SK-N-SH (cell line): ENCODE data around the gene STXBP1. TPM values are rescaled to one million over a fixed set of nuclear protein-coding genes. Genes with fewer than 3 reads are reported as not detected.

Source experiments
- CTCF ChIA-PET: fragments of 300-600, 350-600 bp; formaldehyde crosslinking; extraction: SDS; loops from one replicate; lab custom pipeline; 2021; lab: Yijun Ruan, JAX
- POLR2A ChIA-PET: fragments of 350-600 bp; sonication (Branson Sonifier 250); formaldehyde crosslinking; extraction: SDS; loops from one replicate; lab custom pipeline; 2020; ENCODE audit warnings: antibody characterized with exemption, inconsistent platforms; lab: Yijun Ruan, JAX
- DNase-seq: peaks from one replicate; pipeline ENCODE4 v3.0.0; 2012
- H2AFZ ChIP-seq: fragments of 200-600 bp; sonication (generic); 2 replicates; pipeline ENCODE4 v1.8.1; 2016; ENCODE audit warnings: antibody characterized with exemption, mild to moderate bottlenecking, low read depth
- H3F3A ChIP-seq: fragments of 200-600 bp; sonication (generic); replicated peaks from 2 replicates; pipeline ENCODE3; 2016; ENCODE audit warnings: antibody characterized with exemption, mild to moderate bottlenecking; ENCODE audit not compliant: insufficient read depth
- H3K27ac ChIP-seq, 2 experiments: fragments of 200-500 bp in 1 of 2; fragments of 200-600 bp in 1 of 2; sonication (Bioruptor generic) in 1 of 2; sonication (generic), shearing (Covaris generic) in 1 of 2; 2 replicates each; pipeline versions ENCODE4 v1.5.1 to v1.6.1; 2014 to 2016; ENCODE audit warnings: low read depth in 2 of 2, inconsistent platforms in 1 of 2, low read length in 1 of 2, mild to moderate bottlenecking in 1 of 2, mixed read lengths in 1 of 2
- H3K27me3 ChIP-seq: fragments of 200-600 bp; sonication (generic), shearing (Covaris generic); 2 replicates; pipeline ENCODE4 v1.6.1; 2016; ENCODE audit warnings: mixed run types; ENCODE audit not compliant: insufficient read depth
- H3K36me3 ChIP-seq, 2 experiments: fragments of 200-500 bp in 1 of 2; fragments of 200-600 bp in 1 of 2; sonication (Bioruptor generic) in 1 of 2; sonication (generic) in 1 of 2; replicated peaks in 1 of 2; 2 replicates each; pipeline versions ENCODE3 to v1.5.1; 2014 to 2016; ENCODE audit warnings: low read length in 1 of 2, mild to moderate bottlenecking in 1 of 2; ENCODE audit not compliant: insufficient read depth in 2 of 2, control insufficient read depth in 1 of 2
- H3K4me1 ChIP-seq, 2 experiments: fragments of 200-500 bp in 1 of 2; fragments of 200-600 bp in 1 of 2; sonication (Bioruptor generic) in 1 of 2; sonication (generic), shearing (Covaris generic) in 1 of 2; 2 replicates each; pipeline versions ENCODE4 v1.5.1 to v1.6.1; 2014 to 2016; ENCODE audit warnings: low read depth in 1 of 2, low read length in 1 of 2, mixed run types in 1 of 2; ENCODE audit not compliant: insufficient read depth in 2 of 2, control insufficient read depth in 1 of 2
- H3K4me2 ChIP-seq: fragments of 200-600 bp; sonication (generic), shearing (Covaris generic); 2 replicates; pipeline ENCODE4 v1.6.1; 2017; ENCODE audit warnings: mixed run types
- H3K4me3 ChIP-seq, 2 experiments: fragments of 200-500 bp in 1 of 2; fragments of 200-600 bp in 1 of 2; sonication (Bioruptor generic) in 1 of 2; sonication (generic), shearing (Covaris generic) in 1 of 2; 2 replicates each; pipeline versions ENCODE4 v1.5.1 to v1.8.1; 2014 to 2016; ENCODE audit warnings: low read depth in 2 of 2, inconsistent platforms in 1 of 2, low read length in 1 of 2, mild to moderate bottlenecking in 1 of 2, mixed read lengths in 1 of 2, moderate library complexity in 1 of 2
- H3K79me2 ChIP-seq: fragments of 200-600 bp; sonication (generic); 2 replicates; pipeline ENCODE4 v1.8.1; 2017; ENCODE audit warnings: mild to moderate bottlenecking; ENCODE audit not compliant: insufficient read depth
- H3K9ac ChIP-seq: fragments of 200-600 bp; sonication (generic); 2 replicates; pipeline ENCODE4 v1.6.1; 2017; ENCODE audit warnings: mixed run types
- H3K9me2 ChIP-seq: fragments of 200-600 bp; sonication (generic); 2 replicates; pipeline ENCODE4 v1.6.1; 2017; ENCODE audit warnings: mixed run types
- H3K9me3 ChIP-seq: fragments of 200-600 bp; sonication (generic); 2 replicates; pipeline ENCODE4 v1.6.1; 2017; ENCODE audit warnings: mixed run types, mild to moderate bottlenecking, moderate library complexity
- H4K20me1 ChIP-seq: fragments of 200-600 bp; sonication (generic); 2 replicates; pipeline ENCODE4 v1.6.1; 2017; ENCODE audit warnings: mild to moderate bottlenecking, mixed run types; ENCODE audit not compliant: insufficient read depth
- CHD2 ChIP-seq: fragments of 150-350 bp; IDR thresholded peaks from 2 replicates; pipeline ENCODE4 v1.6.1; 2018; ENCODE audit warnings: low read length; ENCODE audit not compliant: partially characterized antibody
- ELF1 ChIP-seq: IDR thresholded peaks from 2 replicates; pipeline ENCODE4 v1.4.0; 2012
- EZH2phosphoT487 ChIP-seq: fragments of 200-600 bp; sonication (generic); IDR thresholded peaks from 2 replicates; pipeline ENCODE4 v1.6.1; 2017; ENCODE audit warnings: low read depth, mixed run types, mild to moderate bottlenecking, antibody characterized with exemption, moderate library complexity, borderline replicate concordance
- FOXJ3 ChIP-seq: sonication (generic); formaldehyde crosslinking; IDR thresholded peaks from 2 replicates; pipeline ENCODE4 v1.5.1; 2020; ENCODE audit warnings: mild to moderate bottlenecking, missing genetic modification reagents
- FOXM1 ChIP-seq: IDR thresholded peaks from 2 replicates; pipeline ENCODE4 v1.4.0; 2012; ENCODE audit warnings: low read depth, mild to moderate bottlenecking
- JUND ChIP-seq: IDR thresholded peaks from 2 replicates; pipeline ENCODE4 v1.4.0; 2012
- MEF2A ChIP-seq: IDR thresholded peaks from 2 replicates; pipeline ENCODE4 v1.4.0; 2012; ENCODE audit warnings: low read depth, borderline replicate concordance
- MXI1 ChIP-seq: IDR thresholded peaks from 2 replicates; pipeline ENCODE4 v1.6.1; 2012; ENCODE audit warnings: mild to moderate bottlenecking, low read depth, low read length, improper control_type of control experiment
- NFIC ChIP-seq: IDR thresholded peaks from 2 replicates; pipeline ENCODE4 v1.4.0; 2012; ENCODE audit warnings: borderline replicate concordance
- NRF1 ChIP-seq: IDR thresholded peaks from 2 replicates; pipeline ENCODE4 v1.6.1; 2012; ENCODE audit warnings: low read depth, mild to moderate bottlenecking, low read length
- POLR2AphosphoS5 ChIP-seq: IDR thresholded peaks from 2 replicates; pipeline ENCODE4 v1.6.1; 2012; ENCODE audit warnings: low read depth, low read length
- RAD21 ChIP-seq: IDR thresholded peaks from 2 replicates; pipeline ENCODE4 v1.6.1; 2012; ENCODE audit warnings: mild to moderate bottlenecking, low read length
- RFX5 ChIP-seq: IDR thresholded peaks from 2 replicates; pipeline ENCODE4 v1.6.1; 2012; ENCODE audit warnings: mild to moderate bottlenecking, improper control_type of control experiment, low read length
- RXRA ChIP-seq: IDR thresholded peaks from 2 replicates; pipeline ENCODE4 v1.4.0; 2012; ENCODE audit warnings: low read depth, mild to moderate bottlenecking, borderline replicate concordance
- SIN3A ChIP-seq: IDR thresholded peaks from 2 replicates; pipeline ENCODE4 v1.6.1; 2012; ENCODE audit warnings: low read depth, mild to moderate bottlenecking, low read length, moderate library complexity, borderline replicate concordance
- TCF12 ChIP-seq: IDR thresholded peaks from 2 replicates; pipeline ENCODE4 v1.4.0; 2012
- TEAD4 ChIP-seq: IDR thresholded peaks from 2 replicates; pipeline ENCODE4 v1.4.0; 2012; ENCODE audit warnings: mild to moderate bottlenecking, borderline replicate concordance; ENCODE audit not compliant: insufficient read depth
- YY1 ChIP-seq: IDR thresholded peaks from 2 replicates; pipeline ENCODE4 v1.4.0; 2012; ENCODE audit warnings: low read depth, mild to moderate bottlenecking
- WGBS: methylation state at CpG from one replicate; pipeline ENCODE4 v1.1.6; 2017; ENCODE audit warnings: low lambda C conversion rate; 5-methylcytosine and 5-hydroxymethylcytosine counted together
- polyA plus RNA-seq, 3 experiments: library from polyadenylated mRNA; depleted of rRNA; stranded (reverse); fragments of >200 nt; gene quantifications; 2 replicates each; pipeline ENCODE4 v1.2.3, GENCODE V29; 2012
- TF ChIP-seq, protein P1 (sequence below): fragments of 150-350 bp; IDR thresholded peaks from 2 replicates; pipeline ENCODE4 v1.6.1; 2016; ENCODE audit warnings: mild to moderate bottlenecking, low read depth, low read length
- TF ChIP-seq, protein P2 (sequence below): fragments of 150-350 bp; IDR thresholded peaks from 2 replicates; pipeline ENCODE4 v1.6.1; 2017; ENCODE audit warnings: antibody characterized with exemption, low read length, low read depth, borderline replicate concordance
- TF ChIP-seq, protein P3 (sequence below): IDR thresholded peaks from 2 replicates; pipeline ENCODE4; 2012
- TF ChIP-seq, protein P4 (sequence below): IDR thresholded peaks from 2 replicates; pipeline ENCODE4 v1.4.0; 2012; ENCODE audit warnings: low read depth, borderline replicate concordance
- TF ChIP-seq, protein P5 (sequence below): fragments of 200-600 bp; sonication (generic); IDR thresholded peaks from 2 replicates; pipeline ENCODE4 v1.6.1; 2017; ENCODE audit warnings: antibody characterized with exemption, mild to moderate bottlenecking, moderate library complexity
- TF ChIP-seq, protein P6 (sequence below): IDR thresholded peaks from 2 replicates; pipeline ENCODE4 v1.4.0; 2012; ENCODE audit warnings: low read depth, borderline replicate concordance

STXBP1 gene
- polyA plus RNA-seq, 1 of the 3 experiments (the other 2 are of a cell fraction) = 44.3 TPM

DNA sequence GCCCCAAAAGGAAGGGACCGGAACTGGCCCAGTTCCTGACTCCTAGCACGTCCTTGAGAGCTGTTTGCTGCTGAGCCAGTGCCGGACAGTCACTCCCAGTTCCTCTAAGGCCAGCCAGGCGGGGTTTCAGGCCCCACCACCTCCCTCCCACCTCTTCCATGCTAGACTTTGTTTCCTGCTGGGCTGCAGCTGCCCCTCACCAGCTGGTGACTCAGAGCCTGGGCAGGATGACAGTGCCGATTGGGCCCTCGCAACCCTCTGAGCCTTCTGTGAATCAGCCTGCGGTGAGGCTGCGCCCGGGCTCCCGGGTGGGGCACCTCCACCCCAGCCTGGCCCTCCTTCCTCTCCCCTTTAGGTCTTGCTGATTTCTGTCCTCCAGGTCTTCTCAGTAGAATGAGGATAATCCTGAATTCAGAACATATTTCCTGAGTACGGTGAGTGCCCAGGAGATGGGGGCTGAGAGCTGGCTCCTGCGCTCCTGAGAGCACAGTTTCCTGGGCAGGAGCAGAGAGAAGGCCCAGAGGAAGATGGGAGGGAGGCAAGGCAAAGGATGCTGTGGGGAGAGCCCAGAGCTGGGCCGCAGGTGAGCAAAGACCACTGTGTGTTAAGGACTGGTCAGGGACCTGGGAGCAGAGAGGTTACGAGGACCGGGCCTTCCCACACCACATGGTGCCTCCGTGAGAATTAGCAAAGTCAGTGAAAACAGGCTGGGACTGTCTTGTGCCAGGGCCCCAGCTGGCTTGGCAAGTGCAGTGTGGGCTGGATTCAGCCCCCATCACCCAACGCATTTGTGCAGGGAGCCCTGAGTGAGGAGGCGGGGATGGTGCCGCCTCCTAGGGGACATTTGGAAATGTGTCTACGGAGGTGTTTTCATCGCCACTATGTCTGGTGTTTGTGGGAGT, 32.9 kb upstream of the STXBP1 start:
- Histone ChIP-seq H3K36me3 (peaks cover 0 to 18% of the 10 kb centered on the region in 2 experiments), H3F3A (peaks cover 26% of the 10 kb centered on the region), H3K9me3 (no peaks in the 10 kb centered on the region), H3K4me3 (peak overlapping the region; percentile 35 to 62; a peak in 3 of 4 replicates), H3K4me1 (peaks cover 6 to 13% of the 10 kb centered on the region in 2 experiments; a peak in 3 of 4 replicates), H3K9me2 (no peaks in the 10 kb centered on the region), H3K9ac (peak overlapping the region; percentile 88), H2AFZ (peak overlapping the region; percentile 16; the same call in 1 of the 2 replicates), H3K27me3 (no peaks in the 10 kb centered on the region), H3K79me2 (peaks cover 57% of the 10 kb centered on the region), H3K4me2 (peak overlapping the region; percentile 81), H3K27ac (peak overlapping the region; percentile 70 to 95), H4K20me1 (no peaks in the 10 kb centered on the region)
- ChIA-PET POLR2A (interaction anchor here (1.0 kb wide), 1 partner anchor 8 kb away, joined by 3 read pairs; no protein-coding TSS in a partner anchor), CTCF (interaction anchor here (0.6 to 17.4 kb wide), 8 partner anchors 10 to 155 kb away, joined by 3 to 277 read pairs (median 3); partner anchors contain the start of gene TOR2A)
- peak; percentile 51 for DNase-seq
- 20% methylated on average over 15 of the region's 21 CpGs for WGBS
- TF ChIP-seq RFX5 = no peak
- TF ChIP-seq TCF12 = peak; percentile 93
- peak; percentile 74; the same call in 1 of the 2 replicates for TF ChIP-seq SIN3A
- TF ChIP-seq, protein P1, sequence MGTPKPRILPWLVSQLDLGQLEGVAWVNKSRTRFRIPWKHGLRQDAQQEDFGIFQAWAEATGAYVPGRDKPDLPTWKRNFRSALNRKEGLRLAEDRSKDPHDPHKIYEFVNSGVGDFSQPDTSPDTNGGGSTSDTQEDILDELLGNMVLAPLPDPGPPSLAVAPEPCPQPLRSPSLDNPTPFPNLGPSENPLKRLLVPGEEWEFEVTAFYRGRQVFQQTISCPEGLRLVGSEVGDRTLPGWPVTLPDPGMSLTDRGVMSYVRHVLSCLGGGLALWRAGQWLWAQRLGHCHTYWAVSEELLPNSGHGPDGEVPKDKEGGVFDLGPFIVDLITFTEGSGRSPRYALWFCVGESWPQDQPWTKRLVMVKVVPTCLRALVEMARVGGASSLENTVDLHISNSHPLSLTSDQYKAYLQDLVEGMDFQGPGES = no peak
- no peak for TF ChIP-seq FOXJ3 (CRISPR knock-in tag)
- TF ChIP-seq RXRA = peak; percentile 71; the same call in 1 of the 2 replicates
- no peak for TF ChIP-seq FOXM1
- TF ChIP-seq EZH2phosphoT487 = no peak
- TF ChIP-seq, protein P2, sequence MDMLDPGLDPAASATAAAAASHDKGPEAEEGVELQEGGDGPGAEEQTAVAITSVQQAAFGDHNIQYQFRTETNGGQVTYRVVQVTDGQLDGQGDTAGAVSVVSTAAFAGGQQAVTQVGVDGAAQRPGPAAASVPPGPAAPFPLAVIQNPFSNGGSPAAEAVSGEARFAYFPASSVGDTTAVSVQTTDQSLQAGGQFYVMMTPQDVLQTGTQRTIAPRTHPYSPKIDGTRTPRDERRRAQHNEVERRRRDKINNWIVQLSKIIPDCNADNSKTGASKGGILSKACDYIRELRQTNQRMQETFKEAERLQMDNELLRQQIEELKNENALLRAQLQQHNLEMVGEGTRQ = no peak
- no peak for TF ChIP-seq MEF2A
- TF ChIP-seq MXI1 = no peak
- TF ChIP-seq, protein P3, sequence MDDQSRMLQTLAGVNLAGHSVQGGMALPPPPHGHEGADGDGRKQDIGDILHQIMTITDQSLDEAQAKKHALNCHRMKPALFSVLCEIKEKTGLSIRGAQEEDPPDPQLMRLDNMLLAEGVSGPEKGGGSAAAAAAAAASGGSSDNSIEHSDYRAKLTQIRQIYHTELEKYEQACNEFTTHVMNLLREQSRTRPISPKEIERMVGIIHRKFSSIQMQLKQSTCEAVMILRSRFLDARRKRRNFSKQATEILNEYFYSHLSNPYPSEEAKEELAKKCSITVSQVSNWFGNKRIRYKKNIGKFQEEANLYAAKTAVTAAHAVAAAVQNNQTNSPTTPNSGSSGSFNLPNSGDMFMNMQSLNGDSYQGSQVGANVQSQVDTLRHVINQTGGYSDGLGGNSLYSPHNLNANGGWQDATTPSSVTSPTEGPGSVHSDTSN = peak; percentile 80
- TF ChIP-seq TEAD4 = peak; percentile 57; the same call in 1 of the 2 replicates
- peak; percentile 95 for TF ChIP-seq JUND
- 0 out of 2 replicates have a peak, but pooled peaks have one; percentile 19 for TF ChIP-seq NRF1
- TF ChIP-seq, protein P4, sequence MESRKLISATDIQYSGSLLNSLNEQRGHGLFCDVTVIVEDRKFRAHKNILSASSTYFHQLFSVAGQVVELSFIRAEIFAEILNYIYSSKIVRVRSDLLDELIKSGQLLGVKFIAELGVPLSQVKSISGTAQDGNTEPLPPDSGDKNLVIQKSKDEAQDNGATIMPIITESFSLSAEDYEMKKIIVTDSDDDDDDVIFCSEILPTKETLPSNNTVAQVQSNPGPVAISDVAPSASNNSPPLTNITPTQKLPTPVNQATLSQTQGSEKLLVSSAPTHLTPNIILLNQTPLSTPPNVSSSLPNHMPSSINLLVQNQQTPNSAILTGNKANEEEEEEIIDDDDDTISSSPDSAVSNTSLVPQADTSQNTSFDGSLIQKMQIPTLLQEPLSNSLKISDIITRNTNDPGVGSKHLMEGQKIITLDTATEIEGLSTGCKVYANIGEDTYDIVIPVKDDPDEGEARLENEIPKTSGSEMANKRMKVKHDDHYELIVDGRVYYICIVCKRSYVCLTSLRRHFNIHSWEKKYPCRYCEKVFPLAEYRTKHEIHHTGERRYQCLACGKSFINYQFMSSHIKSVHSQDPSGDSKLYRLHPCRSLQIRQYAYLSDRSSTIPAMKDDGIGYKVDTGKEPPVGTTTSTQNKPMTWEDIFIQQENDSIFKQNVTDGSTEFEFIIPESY = peak; percentile 72; the same call in 1 of the 2 replicates
- TF ChIP-seq POLR2AphosphoS5 = peak; percentile 85
- TF ChIP-seq, protein P5, sequence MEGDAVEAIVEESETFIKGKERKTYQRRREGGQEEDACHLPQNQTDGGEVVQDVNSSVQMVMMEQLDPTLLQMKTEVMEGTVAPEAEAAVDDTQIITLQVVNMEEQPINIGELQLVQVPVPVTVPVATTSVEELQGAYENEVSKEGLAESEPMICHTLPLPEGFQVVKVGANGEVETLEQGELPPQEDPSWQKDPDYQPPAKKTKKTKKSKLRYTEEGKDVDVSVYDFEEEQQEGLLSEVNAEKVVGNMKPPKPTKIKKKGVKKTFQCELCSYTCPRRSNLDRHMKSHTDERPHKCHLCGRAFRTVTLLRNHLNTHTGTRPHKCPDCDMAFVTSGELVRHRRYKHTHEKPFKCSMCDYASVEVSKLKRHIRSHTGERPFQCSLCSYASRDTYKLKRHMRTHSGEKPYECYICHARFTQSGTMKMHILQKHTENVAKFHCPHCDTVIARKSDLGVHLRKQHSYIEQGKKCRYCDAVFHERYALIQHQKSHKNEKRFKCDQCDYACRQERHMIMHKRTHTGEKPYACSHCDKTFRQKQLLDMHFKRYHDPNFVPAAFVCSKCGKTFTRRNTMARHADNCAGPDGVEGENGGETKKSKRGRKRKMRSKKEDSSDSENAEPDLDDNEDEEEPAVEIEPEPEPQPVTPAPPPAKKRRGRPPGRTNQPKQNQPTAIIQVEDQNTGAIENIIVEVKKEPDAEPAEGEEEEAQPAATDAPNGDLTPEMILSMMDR = peak; percentile 53
- TF ChIP-seq ELF1 = peak; percentile 33; the same call in 1 of the 2 replicates
- TF ChIP-seq YY1 = 0 out of 2 replicates have a peak, but pooled peaks have one; percentile 27
- no peak for TF ChIP-seq CHD2
- TF ChIP-seq, protein P6, sequence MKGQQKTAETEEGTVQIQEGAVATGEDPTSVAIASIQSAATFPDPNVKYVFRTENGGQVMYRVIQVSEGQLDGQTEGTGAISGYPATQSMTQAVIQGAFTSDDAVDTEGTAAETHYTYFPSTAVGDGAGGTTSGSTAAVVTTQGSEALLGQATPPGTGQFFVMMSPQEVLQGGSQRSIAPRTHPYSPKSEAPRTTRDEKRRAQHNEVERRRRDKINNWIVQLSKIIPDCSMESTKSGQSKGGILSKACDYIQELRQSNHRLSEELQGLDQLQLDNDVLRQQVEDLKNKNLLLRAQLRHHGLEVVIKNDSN = no peak
- TF ChIP-seq NFIC = peak; percentile 76
- peak; percentile 31; the same call in 1 of the 2 replicates for TF ChIP-seq RAD21
